Activated CD4-positive, CD25-positive, alpha-beta regulatory T cell treated with anti-CD3 and anti-CD28 coated beads, Interleukin-2, amount 50 U/mL, for 16 hours (primary cell): ENCODE data around the gene AUTS2.

Experiments used
- DNase-seq: peaks from one replicate; pipeline ENCODE4 v3.0.0-alpha.2; 2020; ENCODE audit warnings: low read depth, low spot score

The AUTS2 gene

DNA sequence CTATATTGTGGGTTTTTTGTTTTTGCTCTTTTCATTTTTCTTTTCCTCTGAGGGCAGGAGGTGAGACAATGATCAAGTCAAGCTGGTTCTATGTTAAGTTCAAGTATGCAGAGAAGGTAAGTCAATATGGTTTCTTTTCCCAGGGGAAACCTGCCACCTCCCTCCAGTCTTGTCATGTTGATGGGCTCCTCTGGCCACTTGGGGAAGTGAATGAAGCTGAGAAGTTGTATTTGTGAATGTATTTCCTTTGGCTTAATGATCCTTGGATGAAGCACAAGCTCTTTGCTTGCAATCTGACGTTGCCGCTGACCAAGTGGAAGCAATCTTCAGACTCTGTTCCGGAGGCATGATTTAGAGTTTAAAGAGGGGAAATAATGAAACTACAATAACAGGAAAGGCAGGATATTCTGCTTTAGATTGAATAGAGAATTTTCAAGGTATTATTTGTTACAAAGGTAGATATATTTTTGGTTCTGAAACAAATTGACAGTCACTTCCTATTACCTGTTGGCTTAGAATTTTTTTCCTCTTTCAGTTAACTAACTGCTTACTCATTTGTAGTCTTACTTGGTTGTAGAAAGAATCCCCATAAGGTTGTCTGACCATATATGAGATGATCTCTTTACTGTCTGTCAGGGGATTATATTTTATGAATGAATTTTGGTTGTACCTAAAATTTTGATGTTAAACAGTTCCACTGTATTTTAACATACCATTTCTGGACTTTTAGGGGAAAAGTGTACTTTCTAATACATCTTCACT lies 369.6 kb downstream of the AUTS2 start:
- no peak for DNase-seq

DNA sequence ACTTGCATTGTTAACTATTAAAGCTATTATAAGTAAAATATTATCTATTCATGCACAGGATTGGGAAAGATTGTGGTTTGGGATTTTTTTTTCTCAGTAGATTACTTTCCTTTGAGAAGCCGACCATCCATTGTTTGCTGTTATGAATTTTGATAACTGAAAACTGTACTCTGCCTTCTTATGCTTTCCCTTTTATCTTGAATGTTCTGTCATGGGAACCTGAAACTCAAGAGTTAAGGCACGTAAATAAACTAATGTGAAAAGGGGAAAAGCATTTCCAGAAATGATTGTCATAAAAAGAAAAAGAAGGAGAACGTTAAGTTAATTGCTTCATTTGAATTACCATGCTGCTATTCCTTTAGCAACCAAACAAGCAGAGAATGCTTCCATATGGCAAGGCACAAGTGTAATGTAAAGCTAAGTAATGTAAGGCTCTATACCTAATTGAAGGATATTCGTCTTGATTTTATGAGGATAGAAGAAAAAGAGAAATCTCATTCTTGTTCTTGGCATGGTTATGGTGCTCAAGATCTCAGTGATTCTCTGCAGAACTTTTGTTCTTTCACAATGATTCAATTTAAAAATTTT lies 370.8 kb downstream of the AUTS2 start:
- DNase-seq = no peak

DNA sequence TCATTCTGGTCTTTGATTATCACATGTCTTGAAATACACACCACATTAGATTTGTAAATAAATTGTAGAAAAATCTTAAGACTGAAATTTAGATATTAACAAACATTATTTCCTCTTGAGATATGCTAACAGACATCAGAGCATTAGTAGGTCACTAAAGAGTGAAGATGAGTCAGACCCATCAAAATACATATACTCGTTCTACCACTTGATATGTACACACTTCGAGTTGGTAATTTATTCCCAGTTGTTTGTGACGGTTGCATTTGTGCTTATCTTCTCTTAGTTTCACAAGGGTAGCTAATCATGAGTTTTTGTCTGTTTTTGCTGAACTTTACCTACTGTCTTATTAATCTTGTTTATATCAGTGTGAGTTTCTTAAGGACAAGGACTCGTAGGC lies 383.4 kb downstream of the AUTS2 start:
- no peak for DNase-seq

DNA sequence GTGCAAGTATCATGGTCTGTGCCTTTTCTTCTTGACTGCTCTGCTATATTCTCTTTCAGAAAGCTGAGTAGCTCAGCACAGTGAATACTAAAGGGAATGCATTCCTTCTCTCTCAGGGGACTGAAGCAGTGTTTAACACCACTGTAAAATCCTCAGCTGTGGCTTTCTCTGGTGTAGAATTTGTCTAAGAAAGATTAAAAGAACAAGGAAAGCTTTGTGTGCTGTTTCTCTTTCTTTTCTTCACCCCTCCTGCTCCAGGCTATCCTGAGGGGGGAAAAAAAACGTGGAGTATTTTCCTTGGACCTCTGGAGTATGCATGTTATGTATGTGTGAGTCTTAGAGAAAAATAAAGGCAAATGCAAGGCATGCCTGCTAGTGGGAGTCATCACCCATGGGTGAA lies 383.9 kb downstream of the AUTS2 start:
- DNase-seq = no peak

DNA sequence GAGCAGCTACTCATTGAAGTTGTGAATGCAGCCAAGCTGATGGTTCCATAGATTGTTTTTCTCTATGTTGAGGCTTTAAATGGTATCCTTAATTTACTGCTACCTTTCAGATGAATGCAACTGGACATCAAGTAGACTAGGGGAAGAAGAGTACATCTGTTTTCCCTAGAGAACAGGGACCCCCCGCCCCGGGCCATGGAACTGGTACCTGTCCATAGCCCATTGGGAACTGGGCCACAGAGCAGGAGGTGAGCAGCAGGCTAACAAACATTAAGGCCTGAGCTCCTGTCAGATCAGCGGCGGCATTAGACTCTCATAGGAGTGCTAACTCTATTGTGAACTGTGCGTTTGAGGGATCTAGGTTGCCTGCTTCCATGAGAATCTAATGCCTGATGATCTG lies 391.3 kb downstream of the AUTS2 start:
- DNase-seq = no peak

DNA sequence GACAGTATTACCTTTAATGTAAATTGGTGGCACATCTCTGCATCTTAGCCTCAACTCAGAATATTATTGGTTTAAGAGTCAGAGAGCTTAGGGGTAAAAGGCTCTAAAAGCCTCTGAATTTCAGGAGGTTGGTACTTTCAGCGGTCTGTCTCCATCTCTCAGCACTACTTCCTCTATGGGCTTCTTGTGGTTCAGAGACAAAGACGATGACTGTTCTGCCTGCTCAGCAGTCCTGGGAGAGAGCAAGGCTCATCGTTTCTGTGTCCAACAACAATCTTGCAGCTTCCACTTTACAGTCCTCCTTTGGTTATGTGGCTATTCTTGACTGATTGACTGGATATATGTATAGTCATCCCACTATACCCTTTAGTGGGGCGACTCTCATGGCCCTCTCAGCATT lies 394.7 kb downstream of the AUTS2 start:
- no peak for DNase-seq

DNA sequence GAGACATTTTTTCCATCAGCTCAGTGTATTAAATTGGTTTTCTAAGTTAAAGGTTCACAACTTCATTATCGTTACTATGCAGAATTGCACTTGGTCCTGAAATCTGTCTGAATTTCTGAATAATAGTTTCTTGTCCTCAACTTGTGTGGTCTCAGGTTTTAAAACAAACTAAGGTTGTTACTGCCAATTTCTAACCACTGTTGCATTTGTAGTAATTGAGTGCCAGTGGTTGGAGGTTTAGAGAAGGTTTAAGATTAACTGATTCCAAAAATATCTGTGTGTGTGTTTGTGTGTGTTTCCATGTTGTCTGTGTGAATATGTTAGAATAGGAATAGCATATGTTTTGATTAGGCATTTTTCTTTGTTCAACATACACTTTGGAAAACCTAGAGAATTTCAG lies 395.9 kb downstream of the AUTS2 start:
- no peak for DNase-seq

DNA sequence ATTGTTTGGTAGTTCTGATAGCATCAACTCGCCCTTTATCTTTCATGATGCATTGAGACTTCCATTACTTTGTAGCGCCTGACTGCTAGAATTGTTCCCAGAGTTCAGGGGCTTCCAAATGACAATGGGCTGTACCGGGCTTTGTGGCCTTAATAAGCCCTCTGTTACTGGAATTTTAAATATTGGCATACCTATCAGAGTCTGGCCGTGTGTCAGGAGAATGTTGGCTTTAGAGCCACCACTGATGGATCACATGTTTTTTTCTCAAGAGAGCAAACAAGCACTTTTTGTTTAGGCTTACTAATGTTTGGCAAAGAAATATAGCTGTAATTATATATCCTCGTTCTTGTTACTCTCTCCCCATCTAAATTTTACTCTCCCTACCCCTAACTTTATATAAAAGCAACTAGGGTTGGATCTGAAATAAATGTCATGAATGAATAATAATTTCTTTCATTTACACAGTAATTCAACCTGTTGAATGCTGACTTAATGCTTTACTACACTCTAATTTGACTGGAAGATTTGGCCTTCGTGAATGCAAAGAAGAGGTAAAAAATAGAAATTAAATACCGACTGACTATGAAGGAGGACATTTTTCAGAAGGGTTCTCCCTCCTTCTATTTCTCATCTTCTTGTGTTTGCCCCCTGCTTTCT lies 396.7 kb downstream of the AUTS2 start:
- DNase-seq = no peak

DNA sequence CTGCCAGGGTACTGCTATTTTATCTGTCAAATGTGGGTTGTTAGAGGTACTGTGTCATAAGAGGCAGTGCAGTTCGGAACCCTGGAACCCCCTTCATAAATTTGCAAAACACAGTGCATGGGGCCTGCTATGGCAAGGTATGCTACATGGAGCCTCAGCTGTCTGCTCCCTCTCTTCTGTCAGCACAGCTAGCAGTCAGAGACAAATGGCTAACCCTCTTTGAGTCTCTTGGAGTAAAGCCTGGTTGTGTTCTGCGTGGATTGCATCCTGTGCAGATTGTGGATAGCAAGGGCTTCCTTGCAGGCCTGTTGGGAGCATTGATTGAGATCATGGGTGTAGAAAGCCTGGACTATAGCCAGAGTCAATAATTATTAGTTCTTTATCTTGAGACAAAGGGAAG lies 397.8 kb downstream of the AUTS2 start:
- DNase-seq = no peak

DNA sequence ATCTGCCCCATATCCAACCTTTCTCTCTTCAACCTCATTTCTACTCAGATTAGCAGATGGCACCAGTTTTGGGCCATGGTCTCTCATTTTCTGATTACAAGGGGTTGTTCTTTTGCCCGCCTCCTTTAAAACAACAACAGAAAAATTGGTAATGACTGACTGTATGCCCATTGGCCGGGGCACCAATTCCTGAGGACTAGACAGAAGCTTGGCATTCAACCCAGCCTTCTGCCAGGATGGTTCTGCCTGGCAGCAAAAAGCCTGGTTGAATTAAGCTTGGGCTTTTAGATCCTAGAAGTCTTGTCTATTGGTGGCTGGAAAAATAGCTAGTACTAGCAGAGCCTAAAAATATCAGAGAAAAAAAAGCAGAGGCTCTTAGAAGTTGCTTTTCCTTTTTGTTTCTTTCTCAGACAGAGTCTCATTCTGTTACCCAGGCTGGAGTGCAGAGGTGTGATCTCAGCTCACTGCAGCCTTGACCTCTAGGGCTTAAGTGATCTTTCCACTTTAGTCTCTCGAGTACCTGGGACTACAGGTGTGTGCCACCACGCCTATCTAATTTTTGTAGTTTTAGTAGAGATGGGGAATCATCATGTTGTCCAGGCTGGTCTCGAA lies 402.6 kb downstream of the AUTS2 start:
- DNase-seq = no peak

DNA sequence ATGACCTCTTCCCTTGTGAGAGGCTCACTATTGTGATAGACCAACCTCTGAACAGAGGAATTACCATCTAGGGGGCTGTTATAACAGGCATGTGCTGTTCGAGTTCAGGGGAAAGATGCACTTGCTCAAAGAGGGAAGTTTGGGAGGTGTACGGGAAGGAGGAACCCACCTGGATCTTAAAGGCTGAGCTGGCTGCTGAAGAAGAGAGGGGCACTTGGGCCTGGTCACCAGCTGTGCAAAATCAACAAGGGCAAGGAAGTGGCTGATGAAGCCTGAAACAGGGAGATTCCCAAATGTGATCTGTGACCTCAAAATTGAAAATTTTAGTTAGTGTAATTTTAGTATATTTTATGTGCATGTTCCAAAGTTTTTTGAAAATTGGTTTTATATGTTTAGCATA lies 407.2 kb downstream of the AUTS2 start:
- no peak for DNase-seq

DNA sequence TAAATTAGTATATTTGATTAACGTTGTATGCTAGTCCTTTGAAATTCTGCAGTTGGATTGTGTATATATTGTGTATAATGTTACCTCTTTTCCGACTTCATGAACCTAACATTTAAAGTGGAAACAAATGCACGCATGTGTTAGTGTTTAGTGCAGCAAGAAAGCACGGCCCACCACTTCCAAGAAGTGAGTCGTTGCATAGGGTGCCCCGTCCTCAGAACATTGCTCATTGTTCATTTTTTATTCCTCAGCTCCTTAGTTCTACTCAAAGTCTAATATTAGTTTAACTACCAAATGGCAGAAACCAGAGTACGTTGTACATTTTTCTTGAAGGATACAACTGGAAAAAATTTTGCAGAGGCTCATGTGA lies 407.6 kb downstream of the AUTS2 start:
- DNase-seq = no peak

DNA sequence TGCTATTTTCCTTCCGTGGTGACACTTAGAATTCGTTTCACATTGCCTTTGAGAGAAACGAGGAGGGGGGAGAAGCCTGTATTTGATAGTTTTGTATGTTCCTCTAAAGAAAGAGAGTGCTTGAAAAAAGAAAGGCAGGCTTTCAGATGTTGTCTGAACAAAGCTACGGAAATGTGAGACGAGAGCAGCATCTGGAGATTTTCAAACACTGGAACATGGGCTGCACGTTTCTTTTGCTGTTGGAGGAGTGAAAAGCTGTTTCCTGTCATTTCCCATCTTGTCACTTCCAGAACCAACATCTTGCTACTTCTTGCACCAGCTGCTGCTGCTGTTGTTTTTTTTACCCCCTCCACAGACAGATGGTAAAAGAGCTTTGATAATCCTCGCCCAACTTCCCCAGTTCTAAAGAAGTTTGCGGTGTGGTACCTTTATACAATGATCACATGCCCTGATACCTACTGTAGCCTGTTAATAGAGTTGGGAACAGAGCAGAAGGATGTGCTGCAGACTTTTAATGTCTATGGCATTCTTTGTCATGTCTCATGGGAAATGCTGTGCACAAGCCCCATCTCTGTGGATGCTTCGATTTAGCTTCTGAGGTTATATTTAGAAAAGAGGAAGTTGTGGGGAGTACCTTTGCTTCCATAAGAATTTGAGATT lies 408.1 kb downstream of the AUTS2 start:
- DNase-seq = no peak

DNA sequence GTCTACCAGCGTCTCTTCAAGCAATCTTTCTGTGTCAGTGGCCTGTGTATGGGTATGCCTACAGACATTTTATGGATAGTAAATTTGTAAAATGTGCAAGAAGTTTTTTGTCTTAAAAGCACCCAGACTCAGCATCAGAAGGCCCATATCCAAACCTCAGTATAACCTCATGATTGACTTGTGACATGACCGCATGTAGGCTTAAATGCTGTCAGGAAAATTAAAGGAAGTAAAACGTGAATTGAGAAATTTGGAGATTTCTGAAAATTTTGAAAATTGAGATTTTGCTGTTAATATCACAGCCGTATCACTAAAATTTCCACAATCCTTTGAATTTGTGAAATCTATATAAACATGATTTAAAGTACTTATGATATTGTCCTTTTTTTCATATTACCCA lies 410.2 kb downstream of the AUTS2 start:
- no peak for DNase-seq

DNA sequence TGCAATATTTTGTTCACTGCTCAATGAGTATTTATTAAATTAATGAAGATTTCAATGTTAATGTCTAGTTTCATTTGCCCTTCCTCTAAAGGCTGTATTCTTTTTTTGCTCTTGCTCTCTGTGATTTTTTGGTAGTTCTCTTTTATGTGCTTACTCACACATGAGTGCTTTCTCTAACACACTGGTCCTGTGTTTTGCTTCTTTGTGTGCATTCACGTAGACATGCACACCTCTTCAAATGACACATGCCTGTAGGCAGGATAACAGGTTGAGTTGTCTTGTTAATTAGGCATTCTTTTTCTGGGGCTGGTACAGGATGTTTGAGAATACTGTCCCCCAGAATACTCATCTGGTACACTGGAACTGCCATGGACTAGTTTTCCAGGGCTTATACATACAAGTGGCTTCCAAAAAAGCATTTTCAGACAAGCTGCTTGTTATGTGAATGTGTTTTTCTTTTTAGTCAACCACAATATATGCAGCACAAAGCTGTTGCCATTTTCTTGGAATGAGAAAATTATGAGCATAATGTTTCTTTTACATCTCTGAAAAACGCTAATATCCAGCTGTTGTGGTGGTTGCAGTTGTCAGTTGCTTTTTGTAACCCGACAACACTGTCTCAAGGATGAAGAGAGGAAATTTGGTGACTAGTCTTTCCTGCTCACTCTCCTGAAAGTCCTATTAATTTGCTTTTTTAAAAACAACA lies 416.4 kb downstream of the AUTS2 start:
- DNase-seq = no peak

DNA sequence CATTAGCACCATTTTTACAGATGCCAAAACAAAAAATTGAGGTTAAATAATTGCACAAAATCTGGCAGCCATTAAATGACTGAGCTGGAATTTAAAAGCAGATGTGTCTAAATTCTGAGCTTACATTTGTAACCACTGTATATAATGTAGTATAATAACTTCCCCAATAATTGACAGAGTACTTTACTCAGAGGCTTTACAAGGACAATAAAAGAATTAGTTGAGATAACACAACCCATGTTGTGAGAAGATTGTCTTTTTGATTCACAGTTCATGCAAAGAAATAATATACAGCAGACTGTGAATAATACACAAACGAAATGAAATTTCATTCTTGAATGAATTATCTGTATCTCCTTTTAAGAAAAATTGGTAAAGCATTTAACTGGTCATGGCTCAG lies 417.1 kb downstream of the AUTS2 start:
- DNase-seq = no peak

DNA sequence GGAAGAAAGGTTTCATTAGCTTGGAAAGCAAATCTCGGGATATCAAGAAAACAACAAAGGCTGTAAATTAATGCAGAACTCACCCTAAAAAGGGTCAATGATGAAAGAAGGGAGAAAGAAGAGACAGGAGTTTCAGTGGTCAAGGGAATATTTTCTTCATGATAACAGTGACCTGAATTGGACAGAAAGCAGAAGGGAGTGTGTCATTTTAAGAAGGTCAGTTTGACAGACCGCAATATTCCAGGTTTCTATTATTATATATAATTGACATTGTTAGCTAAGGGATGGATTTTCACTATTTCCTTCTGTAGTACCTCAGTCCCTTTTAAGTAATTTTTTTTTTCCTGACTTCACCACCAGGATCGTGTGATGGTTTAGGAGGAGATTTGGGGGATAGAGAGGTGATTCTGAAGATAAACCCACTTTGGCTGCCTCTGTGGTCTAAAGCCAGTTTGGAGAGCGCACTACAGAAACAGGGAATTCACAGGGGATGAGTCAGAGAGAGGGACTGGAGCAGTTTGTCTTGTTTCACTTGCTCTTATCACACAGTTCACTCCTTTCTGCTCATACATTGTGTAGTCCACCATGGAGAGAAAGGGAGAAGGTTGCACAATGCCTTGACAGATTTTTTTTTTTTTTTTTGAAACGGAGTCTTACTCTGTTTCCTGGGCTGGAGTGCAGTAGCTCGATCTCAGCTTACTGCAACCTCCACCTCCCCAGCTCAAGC lies 417.9 kb downstream of the AUTS2 start:
- no peak for DNase-seq

DNA sequence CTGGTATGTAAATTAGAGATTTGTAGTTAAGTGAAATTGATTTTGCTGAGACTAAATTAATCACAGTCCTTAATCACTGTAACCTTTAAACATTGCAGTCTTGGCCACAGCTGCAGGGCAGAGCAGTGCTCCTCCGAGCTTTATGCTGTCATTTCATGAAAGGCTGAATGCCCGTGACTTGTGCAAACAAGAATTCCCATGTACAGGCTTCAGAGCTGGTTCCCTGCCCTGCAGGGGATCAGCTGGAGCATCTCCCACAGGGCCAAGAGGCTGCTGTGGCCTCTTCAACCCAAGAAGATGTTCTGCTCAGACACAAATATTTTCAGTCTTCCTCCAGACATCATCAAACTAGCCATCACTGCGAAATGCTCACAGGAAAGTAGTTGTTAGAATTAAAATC lies 419.1 kb downstream of the AUTS2 start:
- no peak for DNase-seq

DNA sequence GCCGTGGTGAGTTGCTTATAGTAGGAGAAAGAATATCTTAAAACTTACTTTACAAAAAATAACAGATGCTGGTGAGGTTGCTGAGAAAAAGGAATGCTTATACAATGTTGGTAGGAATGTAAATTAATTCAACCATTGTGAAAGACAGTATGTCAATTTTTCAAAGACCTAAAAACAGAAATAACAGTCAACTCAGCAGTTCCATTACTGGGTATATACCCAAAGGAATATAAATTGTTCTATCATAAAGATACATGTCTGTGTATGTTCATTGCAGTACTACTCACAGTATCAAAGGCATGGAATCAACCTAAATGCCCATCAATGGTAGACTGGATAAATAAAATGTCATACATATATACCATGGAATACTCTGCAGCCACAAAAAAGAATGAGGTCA lies 420.4 kb downstream of the AUTS2 start:
- no peak for DNase-seq

DNA sequence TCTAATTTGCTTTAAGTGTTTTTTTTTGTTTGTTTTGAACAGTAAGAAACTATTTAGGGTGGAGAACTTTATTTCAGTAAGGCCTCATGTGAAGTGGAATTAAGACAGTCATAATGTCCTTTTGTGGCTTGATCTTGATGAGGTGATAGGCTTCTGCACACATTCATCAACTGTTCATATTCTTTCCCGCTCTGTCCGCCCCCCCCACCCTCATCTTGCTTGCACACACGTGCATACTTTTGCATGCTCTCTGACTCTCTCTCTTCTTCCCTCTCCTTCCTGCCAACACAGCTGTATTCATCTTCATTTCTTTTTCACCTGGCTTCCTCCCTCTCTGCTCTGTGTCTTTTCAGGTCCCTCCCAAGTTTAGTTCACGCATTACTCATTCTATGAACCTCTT lies 429.6 kb downstream of the AUTS2 start:
- no peak for DNase-seq

DNA sequence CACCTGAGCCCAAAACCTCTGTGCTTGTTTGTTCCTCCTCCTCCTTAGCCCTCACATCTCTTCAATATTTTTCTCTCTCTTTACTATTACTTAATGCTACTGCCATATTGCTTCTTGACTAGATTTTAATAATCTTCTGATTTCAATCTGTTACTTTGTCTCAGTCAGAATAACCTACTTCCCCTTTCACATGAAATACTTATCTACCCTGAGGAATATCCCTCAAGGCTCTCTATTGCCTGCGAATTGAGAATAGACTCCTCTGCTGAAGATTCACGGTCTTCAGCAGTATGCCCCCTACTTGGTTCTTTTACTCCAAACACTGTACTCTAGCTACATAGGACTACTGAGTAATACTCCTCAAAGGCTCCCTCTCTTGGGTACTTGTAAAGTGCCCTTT lies 430.3 kb downstream of the AUTS2 start:
- no peak for DNase-seq
